ENCODE data around the gene XPR1.
"Not testable (repeated sequence)": the region's sequence is repeated elsewhere in the genome, so short reads cannot be mapped to it uniquely, and the experiment has no call there.

Gene XPR1

GRCh38 chr1:180724055-180724454 is 92.2 kb downstream of the XPR1 start:
- DNase-seq, result no peak

DNA sequence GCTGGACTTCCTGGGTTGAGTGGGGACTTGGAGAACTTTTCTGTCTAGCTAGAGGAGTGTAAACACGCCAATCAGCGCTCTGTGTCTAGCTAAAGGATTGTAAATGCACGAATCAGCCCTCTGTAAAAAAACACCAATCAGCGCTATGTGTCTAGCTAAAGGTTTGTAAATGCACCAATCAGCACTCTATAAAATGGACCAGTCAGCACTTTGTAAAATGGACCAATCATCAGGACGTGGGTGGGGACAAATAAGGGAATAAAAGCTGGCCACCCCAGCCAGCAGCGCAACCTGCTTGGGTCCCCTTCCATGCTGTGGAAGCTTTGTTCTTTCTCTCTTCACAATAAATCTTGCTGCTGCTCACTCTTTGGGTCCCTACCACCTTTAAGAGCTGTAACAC is 94.2 kb downstream of the XPR1 start:
- not testable (repeated sequence) for DNase-seq

GRCh38 chr1:180727751-180728150 is 95.9 kb downstream of the XPR1 start:
- not testable (repeated sequence) for DNase-seq

DNA sequence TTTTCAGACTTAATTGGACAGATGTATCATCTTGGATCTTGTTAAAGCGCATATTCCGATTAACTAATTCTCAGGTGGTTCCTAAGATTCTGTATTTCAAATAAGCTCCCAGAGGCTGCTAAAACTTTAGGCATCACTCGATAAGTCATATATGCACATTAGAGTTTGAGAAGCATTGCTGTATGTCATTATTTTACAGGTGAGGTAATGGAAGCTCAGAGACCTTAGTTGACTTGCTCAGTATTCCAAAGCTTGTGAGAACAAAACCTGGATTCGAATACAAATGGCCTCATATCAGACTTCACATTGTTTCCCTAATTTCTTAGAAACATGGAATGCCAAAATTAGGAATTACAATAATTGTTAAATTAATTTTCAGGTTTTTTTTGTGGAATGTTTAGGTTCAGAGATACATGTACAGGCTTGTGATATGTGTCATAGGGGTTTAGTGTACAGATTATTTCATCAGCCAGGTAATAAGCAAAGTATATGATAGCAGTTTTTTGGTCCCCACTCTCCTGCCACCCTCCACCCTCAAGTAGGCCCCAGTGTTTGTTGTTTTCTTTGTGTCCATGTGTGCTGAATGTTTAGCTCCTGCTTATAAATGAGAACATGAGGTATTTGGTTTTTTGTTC is 96.8 kb downstream of the XPR1 start:
- DNase-seq, result no peak

DNA sequence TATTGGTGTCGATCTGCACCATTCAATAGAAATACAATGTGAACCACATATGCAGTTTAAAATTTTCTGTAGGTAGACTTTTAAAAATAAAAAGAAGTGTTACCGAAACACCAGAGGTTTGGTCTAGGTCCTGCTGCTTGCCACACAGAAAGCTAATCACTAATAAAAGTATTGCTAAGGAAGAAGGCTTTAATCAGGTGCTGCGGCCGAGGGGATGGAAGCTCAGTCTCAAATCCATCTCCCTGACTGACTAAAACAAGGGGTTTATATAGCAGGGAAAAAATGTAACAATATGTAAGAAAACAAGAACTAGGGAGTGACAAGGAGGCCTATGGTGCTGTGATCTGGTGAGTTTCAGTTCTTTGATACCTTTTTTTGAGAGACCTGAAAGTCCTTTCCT is 99.3 kb downstream of the XPR1 start:
- no peak for DNase-seq

- DNase-seq, result no peak
Measured at GRCh38 chr1:180732866-180733265, 101.0 kb downstream of the XPR1 start.

GRCh38 chr1:180734366-180734765 is 102.5 kb downstream of the XPR1 start:
- no peak for DNase-seq

GRCh38 chr1:180742663-180743062 is 110.8 kb downstream of the XPR1 start:
- DNase-seq, result no peak

DNA sequence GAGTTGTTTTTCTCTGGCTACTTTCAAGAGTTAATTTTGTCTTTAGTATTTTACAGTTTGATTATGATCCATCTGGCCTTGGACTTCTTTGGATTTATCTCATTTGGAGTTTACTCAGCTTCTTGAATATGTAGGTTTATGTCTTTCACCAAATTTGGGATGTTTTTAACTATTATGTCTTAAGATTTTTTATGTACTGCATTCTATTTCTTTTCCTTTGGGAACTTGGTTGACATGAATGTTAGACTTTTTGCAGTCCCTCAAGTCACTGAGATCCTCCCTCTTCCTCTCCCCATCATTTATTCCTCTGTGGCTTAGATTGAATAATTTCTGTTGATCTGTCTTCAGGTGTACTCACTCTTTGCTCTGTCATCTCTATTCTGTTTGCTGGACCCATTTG is 112.0 kb downstream of the XPR1 start:
- no peak for DNase-seq

DNA sequence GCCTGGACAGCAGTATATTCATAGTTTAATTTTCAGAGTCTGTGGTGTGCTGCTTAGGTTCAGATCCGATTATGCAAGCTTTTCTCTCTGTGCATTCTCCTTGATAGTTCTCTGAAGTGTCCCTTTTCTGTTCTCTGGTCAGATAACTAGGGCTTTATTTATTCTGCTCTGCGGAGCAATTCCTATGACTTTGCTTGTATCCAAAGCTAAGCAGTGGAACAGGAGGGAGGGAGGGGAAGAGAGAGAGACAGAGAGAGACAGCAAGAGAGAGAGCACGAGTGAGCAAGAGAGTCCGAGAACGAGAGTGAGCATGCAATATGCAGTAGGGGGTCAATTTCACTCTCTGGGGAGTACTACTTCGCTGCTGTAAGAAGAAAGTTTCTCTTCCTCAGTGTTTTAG is 113.3 kb downstream of the XPR1 start:
- DNase-seq, result no peak

GRCh38 chr1:180751921-180752320 is 120.1 kb downstream of the XPR1 start:
- no peak for DNase-seq

- no peak for DNase-seq
Measured at GRCh38 chr1:180754453-180754852, 122.6 kb downstream of the XPR1 start.

DNA sequence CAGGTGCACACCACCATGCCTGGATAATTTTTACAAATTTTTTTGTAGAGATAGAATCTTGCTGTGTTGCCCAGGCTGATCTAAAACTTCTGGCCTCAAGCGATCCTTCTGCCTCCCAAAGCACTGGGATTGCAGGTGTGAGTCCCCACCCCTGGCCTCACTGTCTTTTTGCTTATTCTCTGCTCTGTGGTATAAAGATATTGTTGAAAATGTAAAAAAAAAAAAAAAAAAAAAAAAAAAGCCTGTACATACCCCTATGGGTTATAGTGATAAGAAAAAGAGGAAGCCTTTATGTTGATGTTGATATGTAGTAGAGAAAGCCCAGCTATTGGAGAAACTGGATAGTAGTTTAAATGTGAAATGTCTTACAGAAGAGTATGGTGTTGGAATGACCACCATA is 125.8 kb downstream of the XPR1 start:
- DNase-seq, result no peak

- DNase-seq, result no peak
Measured at GRCh38 chr1:180762796-180763195, 131.0 kb downstream of the XPR1 start.

- no peak for DNase-seq
Measured at GRCh38 chr1:180765151-180765550, 133.3 kb downstream of the XPR1 start.

DNA sequence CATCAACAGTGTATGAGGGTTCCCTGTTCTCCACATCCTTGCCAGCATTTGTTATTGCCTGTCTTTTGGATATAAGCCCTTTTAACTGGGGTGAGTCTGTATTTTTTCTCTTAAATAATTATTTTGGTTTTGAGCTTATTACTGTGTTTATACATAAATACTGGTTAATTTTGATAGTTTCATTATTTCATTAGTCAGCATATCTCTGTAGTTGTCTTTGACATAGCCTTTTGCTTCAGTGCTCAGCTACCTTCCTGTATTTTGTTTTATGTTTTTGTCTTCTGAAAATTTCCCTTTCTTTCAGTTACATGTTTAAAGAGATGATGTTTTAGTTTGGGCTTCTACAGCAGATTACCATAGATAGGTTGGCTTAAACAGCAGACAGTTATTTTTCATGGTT is 138.1 kb downstream of the XPR1 start:
- no peak for DNase-seq

GRCh38 chr1:180773210-180773865 is 141.5 kb downstream of the XPR1 start:
- DNase-seq, result no peak

GRCh38 chr1:180775801-180776200 is 144.0 kb downstream of the XPR1 start:
- no peak for DNase-seq

- DNase-seq, result no peak
Measured at GRCh38 chr1:180777072-180777689, 145.4 kb downstream of the XPR1 start.

DNA sequence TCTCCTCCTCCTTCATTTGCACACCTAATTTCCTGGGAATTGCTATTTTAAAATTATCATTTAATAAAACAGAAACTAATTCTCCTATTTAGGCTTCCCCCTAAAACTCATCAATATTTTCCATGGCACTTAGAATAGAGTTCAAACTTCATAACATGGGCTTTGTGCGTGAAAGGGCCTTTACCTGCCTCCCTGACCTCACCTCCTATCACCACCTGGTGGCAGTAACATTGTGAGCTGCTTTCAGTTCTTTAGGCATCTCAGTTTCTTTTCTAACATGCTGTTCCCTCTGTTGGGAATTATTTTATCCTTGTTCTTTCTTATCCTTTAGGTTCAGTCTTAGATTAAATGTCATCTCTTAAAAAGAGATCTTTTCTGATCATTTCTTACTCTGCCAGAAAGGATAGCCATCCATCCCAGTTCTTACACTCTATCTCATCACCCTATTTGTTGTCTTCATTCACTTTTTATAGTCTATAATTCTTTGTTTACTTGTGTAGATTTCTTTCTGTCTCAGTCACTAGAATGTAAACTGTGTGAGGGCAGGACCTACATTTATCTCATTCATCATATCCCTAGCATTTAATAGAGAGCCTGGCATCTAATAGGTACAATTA is 147.1 kb downstream of the XPR1 start:
- no peak for DNase-seq

- DNase-seq, result no peak
Measured at GRCh38 chr1:180779584-180779983, 147.8 kb downstream of the XPR1 start.

- no peak for DNase-seq
Measured at GRCh38 chr1:180781718-180782117, 149.9 kb downstream of the XPR1 start.

GRCh38 chr1:180785291-180785690 is 153.5 kb downstream of the XPR1 start:
- no peak for DNase-seq

- no peak for DNase-seq
Measured at GRCh38 chr1:180785887-180786286, 154.1 kb downstream of the XPR1 start.

Data from activated effector memory CD4-positive, alpha-beta T cell treated with anti-CD3 and anti-CD28 coated beads, Interleukin-2, amount 50 U/mL, for 16 hours (primary cell).